HepG2 (cell line): Measurements from ENCODE around the gene DQX1. TPM values are rescaled to one million over a fixed set of nuclear protein-coding genes. Genes with fewer than 3 reads are reported as not detected.
A peak's percentile ranks its signal among the peaks of the same experiment; 100 is the strongest.

Experiments used
- ATF1 ChIP-seq: IDR thresholded peaks from 2 replicates; pipeline ENCODE4 v1.6.1; 2016; ENCODE audit warnings: mild to moderate bottlenecking, control low read depth
- CREBL2 ChIP-seq: sonication (generic); formaldehyde crosslinking; IDR thresholded peaks from 2 replicates; pipeline ENCODE4 v1.8.1; 2023; ENCODE audit warnings: missing genetic modification reagents, mild to moderate bottlenecking, borderline replicate concordance
- HCFC1 ChIP-seq: fragments of 150-350 bp; IDR thresholded peaks from 2 replicates; pipeline ENCODE4 v1.6.1; 2014; ENCODE audit warnings: low read depth, low read length
- KDM6A ChIP-seq: IDR thresholded peaks from 2 replicates; pipeline ENCODE4 v1.6.1; 2016; ENCODE audit warnings: low read depth
- MXD4 ChIP-seq: IDR thresholded peaks from 2 replicates; pipeline ENCODE4 v1.6.1; 2016; ENCODE audit warnings: mild to moderate bottlenecking, missing biosample characterization, missing genetic modification reagents
- NPAS2 ChIP-seq: sonication (generic); formaldehyde crosslinking; IDR thresholded peaks from 2 replicates; pipeline ENCODE4 v1.8.0; 2022; ENCODE audit warnings: mild to moderate bottlenecking, missing genetic modification reagents, borderline replicate concordance
- RELA ChIP-seq: sonication (generic); formaldehyde crosslinking; IDR thresholded peaks from 2 replicates; pipeline ENCODE4 v1.4.0; 2020; ENCODE audit warnings: missing genetic modification reagents
- RORA ChIP-seq: sonication (generic); formaldehyde crosslinking; IDR thresholded peaks from 2 replicates; pipeline ENCODE4 v1.5.0; 2020; ENCODE audit warnings: mild to moderate bottlenecking, missing genetic modification reagents, moderate library complexity
- SATB2 ChIP-seq: sonication (generic); formaldehyde crosslinking; IDR thresholded peaks from 2 replicates; pipeline ENCODE4 v1.5.0; 2020; ENCODE audit warnings: missing genetic modification reagents
- ZBTB40 ChIP-seq, 2 experiments: fragments of 450-650 bp in 1 of 2; sonication (generic) in 1 of 2; formaldehyde crosslinking in 1 of 2; IDR thresholded peaks; 2 replicates each; pipeline versions ENCODE4 v1.6.1 to v1.8.0; 2016 to 2022; ENCODE audit warnings: antibody characterized with exemption in 1 of 2, mild to moderate bottlenecking in 1 of 2, missing genetic modification reagents in 1 of 2
- ZNF333 ChIP-seq: sonication (generic); formaldehyde crosslinking; IDR thresholded peaks from 2 replicates; pipeline ENCODE4 v1.4.0; 2020; ENCODE audit warnings: mild to moderate bottlenecking, missing genetic modification reagents, borderline replicate concordance
- ZNF609 ChIP-seq: sonication (generic); formaldehyde crosslinking; IDR thresholded peaks from 2 replicates; pipeline ENCODE4 v1.4.0; 2020; ENCODE audit warnings: mild to moderate bottlenecking, missing genetic modification reagents, borderline replicate concordance
- polyA plus RNA-seq, 8 experiments: library from polyadenylated mRNA; depleted of rRNA in 3 of 8; stranded (reverse) in 7 of 8; unstranded in 1 of 8; fragments of >200 nt; fragmentation: Illumina TruSeq in 4 of 8; extraction: Trizol in 4 of 8; gene quantifications; 2 replicates each; pipeline versions ENCODE4 v1.2.1 to v1.2.3, GENCODE V29; 2011 to 2016; ENCODE audit warnings: low read depth in 4 of 8, missing spikeins in 1 of 8, mixed read lengths in 1 of 8; ENCODE audit not compliant: insufficient read depth in 1 of 8
- total RNA-seq, 5 experiments: library from RNA; depleted of rRNA; stranded (reverse); fragments of >200 nt; fragmentation: Illumina TruSeq; extraction: Trizol; gene quantifications; 2 replicates each; pipeline ENCODE4 v1.2.3, GENCODE V29; 2016; ENCODE audit warnings: low read depth in 1 of 5

Gene DQX1
- total and polyA plus RNA-seq, 2 of the 13 experiments (the other 11 are each of a cell fraction or from before 2014, with no cell fraction given) = 27.6 to 89.8 TPM

- TF ChIP-seq RELA (CRISPR knock-in tag) = no peak; the same call in none of the 2 replicates
- no peak; the same call in 1 of the 2 replicates for TF ChIP-seq CREBL2 (CRISPR knock-in tag)
- TF ChIP-seq KDM6A (CRISPR knock-in tag) = no peak
- peak; percentile 91; the same call in 1 of the 2 replicates for TF ChIP-seq ZNF333 (CRISPR knock-in tag)
- no peak for TF ChIP-seq ATF1
- no peak for TF ChIP-seq RORA (CRISPR knock-in tag)
- TF ChIP-seq ZBTB40 (IDR thresholded peaks at IDR 0.05) = no peak
- TF ChIP-seq ZBTB40 (CRISPR knock-in tag; IDR thresholded peaks at IDR 0.05) = peak; percentile 67; the same call in 1 of the 2 replicates
- TF ChIP-seq NPAS2 = no peak
- TF ChIP-seq HCFC1 = no peak
- no peak for TF ChIP-seq ZNF609 (CRISPR knock-in tag)
- 0 out of 2 replicates have a peak, but pooled peaks have one; percentile 25 for TF ChIP-seq SATB2 (CRISPR knock-in tag)
- no peak; the same call in 1 of the 2 replicates for TF ChIP-seq MXD4 (CRISPR knock-in tag)
Measured at GRCh38 chr2:74502720-74503505, 23.1 kb downstream of the DQX1 start (continued).
